Muscle layer of duodenum (tissue), 2 donors: Measurements from ENCODE around the gene COL27A1.

ENCODE experiments used
- H3K27ac ChIP-seq: one replicate; pipeline ENCODE4 v1.7.0; 2013; ENCODE audit warnings: mild to moderate bottlenecking, low read length
- H3K27me3 ChIP-seq: one replicate; pipeline ENCODE4 v1.7.0; 2013; ENCODE audit warnings: low read depth, mild to moderate bottlenecking, control low read depth, low read length
- H3K36me3 ChIP-seq, 2 donors: one replicate each; pipeline ENCODE4 v1.7.0; 2013; ENCODE audit warnings: low read length in 2 of 2, control low read depth in 1 of 2, mild to moderate bottlenecking in 1 of 2; ENCODE audit not compliant: insufficient read depth in 2 of 2, control insufficient read depth in 1 of 2
- H3K4me1 ChIP-seq, 2 donors: one replicate each; pipeline ENCODE4 v1.7.0; 2013; ENCODE audit warnings: low read length in 2 of 2, mild to moderate bottlenecking in 2 of 2, control low read depth in 1 of 2, moderate library complexity in 1 of 2; ENCODE audit not compliant: insufficient read depth in 2 of 2, control insufficient read depth in 1 of 2
- H3K4me3 ChIP-seq, 2 donors: one replicate each; pipeline ENCODE4 v1.7.0; 2013; ENCODE audit warnings: low read length in 2 of 2, low read depth in 1 of 2, mild to moderate bottlenecking in 1 of 2
- H3K9me3 ChIP-seq, 2 donors: one replicate each; pipeline ENCODE4 v1.7.0; 2013; ENCODE audit warnings: low read length in 2 of 2, control low read depth in 1 of 2, mild to moderate bottlenecking in 1 of 2; ENCODE audit not compliant: control insufficient read depth in 1 of 2
- donor health status: healthy.

COL27A1 gene

DNA sequence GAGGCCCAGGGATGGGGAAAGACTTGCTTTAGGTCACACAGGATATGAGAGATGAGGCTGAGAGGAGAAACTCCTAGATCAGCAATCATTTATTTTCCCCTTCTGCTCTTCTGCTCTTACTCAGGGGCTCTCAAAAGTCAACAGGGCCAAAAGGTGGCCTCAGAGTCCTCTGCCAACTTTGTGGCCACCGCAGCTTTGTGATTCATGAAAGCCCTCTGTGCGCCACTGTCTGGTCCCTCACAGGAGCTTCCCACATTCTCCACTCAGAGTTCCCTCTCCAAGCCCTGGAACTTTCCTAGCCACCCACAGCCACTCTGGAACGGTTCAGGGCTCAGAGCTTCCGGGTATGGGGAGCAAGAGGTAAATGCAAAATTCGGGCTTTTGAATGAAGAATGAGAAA is 82.4 kb downstream of the COL27A1 start:
- H3K4me1 ChIP-seq = peaks cover 4 to 6% of the 10 kb centered on the region in 2 donors
- H3K4me3 ChIP-seq = no peak overlapping the region
- no peaks in the 10 kb centered on the region for H3K9me3 ChIP-seq
- H3K27ac ChIP-seq = no peak overlapping the region
- H3K27me3 ChIP-seq = no peaks in the 10 kb centered on the region
- peaks cover 0 to 4% of the 10 kb centered on the region in 2 donors for H3K36me3 ChIP-seq

DNA sequence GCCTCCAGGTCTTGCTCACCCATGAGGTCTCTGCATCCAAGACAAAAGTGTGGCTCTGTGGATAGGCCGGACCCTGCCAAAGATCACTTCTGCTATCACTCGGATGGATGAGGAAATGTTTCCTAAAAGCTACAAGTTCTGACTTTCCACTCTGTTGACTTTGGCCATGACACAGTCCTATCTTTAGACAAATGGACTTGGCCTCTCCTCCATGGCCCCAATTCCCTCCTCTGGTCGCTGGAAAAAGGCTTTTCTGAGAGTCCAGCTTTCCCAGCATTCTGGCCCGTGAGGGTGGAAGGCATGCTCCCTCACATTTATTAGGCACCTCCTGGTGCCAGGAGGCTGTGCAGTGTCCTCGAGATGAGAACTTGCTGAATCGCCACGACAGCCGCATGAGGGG is 83.1 kb downstream of the COL27A1 start:
- Histone ChIP-seq H3K4me1 (peaks cover 4 to 6% of the 10 kb centered on the region in 2 donors), H3K36me3 (peaks cover 0 to 4% of the 10 kb centered on the region in 2 donors), H3K27me3 (no peaks in the 10 kb centered on the region), H3K4me3 (no peak overlapping the region), H3K9me3 (no peaks in the 10 kb centered on the region), H3K27ac (no peak overlapping the region)

DNA sequence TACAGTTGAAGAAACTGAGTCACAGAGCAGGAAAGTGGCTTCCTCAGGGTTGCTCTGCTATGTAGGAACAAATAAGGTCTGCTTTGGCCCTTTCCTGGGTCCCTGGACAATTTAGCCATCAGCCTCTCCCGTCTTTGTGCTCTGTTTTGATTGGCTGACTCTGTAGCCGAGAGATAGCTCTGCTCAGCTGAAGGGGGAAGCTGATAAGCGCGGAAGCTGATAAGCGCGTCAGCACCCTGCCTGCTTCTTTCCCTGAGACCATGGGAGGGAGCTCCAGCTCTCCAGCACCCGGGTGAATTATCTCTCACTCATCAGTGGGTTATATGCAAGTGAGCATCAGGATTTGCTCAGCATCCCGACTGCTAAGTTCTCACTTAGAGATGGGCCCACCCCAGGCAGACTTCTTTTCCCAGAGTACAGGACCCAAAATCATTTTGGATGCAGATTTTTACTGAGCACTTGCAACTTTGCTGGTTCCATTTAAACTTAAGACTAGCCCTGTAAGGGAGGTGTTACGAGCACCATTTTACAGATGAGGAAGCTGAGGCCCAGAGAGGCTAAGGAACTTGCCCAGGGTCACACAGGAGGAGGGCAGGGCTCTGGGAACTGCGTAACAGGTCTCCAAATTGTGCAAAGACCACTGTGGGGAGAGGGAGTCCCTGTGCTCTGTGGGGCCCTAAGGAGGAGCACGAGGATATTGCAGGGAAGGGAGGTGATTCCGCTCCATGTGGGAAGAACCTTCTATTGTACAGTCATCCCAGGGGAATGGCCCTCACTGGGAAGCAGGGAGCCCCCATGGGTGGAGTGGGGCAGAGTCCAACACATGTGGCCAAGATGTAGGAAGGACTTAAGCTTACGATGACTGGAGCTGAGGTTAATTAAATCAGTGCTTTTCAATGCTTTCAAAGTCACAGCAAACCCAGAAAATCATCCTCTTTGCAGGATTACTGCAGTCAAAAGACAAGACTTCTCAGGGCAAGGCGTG is 83.8 kb downstream of the COL27A1 start:
- Histone ChIP-seq H3K27me3 (no peaks in the 10 kb centered on the region), H3K4me3 (no peak overlapping the region), H3K27ac (no peak overlapping the region), H3K4me1 (peaks cover 4 to 6% of the 10 kb centered on the region in 2 donors), H3K36me3 (peaks cover 0 to 4% of the 10 kb centered on the region in 2 donors), H3K9me3 (no peaks in the 10 kb centered on the region)

DNA sequence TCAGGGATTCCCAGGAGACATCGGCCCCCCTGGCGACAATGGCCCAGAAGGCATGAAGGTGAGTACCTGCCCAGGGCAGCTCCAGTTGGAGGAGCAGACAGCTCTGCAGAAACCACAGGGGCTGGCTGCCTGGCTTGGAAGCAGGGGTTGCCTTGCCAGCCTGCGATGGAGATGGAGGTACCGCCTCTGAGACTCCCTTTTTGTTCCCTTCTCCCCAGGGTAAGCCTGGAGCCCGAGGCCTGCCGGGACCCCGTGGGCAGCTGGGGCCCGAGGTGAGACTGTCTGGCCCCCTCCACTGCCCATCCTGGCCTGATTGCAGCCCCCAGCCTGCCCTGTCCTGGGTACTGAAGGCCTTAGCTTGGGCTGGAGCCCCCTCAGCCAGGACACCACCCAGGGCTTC is 84.9 kb downstream of the COL27A1 start:
- no peaks in the 10 kb centered on the region for H3K27me3 ChIP-seq
- H3K36me3 ChIP-seq = peaks cover 0 to 4% of the 10 kb centered on the region in 2 donors
- H3K9me3 ChIP-seq = no peaks in the 10 kb centered on the region
- H3K27ac ChIP-seq = no peak overlapping the region
- H3K4me1 ChIP-seq = peaks cover 4 to 6% of the 10 kb centered on the region in 2 donors
- no peak overlapping the region for H3K4me3 ChIP-seq

DNA sequence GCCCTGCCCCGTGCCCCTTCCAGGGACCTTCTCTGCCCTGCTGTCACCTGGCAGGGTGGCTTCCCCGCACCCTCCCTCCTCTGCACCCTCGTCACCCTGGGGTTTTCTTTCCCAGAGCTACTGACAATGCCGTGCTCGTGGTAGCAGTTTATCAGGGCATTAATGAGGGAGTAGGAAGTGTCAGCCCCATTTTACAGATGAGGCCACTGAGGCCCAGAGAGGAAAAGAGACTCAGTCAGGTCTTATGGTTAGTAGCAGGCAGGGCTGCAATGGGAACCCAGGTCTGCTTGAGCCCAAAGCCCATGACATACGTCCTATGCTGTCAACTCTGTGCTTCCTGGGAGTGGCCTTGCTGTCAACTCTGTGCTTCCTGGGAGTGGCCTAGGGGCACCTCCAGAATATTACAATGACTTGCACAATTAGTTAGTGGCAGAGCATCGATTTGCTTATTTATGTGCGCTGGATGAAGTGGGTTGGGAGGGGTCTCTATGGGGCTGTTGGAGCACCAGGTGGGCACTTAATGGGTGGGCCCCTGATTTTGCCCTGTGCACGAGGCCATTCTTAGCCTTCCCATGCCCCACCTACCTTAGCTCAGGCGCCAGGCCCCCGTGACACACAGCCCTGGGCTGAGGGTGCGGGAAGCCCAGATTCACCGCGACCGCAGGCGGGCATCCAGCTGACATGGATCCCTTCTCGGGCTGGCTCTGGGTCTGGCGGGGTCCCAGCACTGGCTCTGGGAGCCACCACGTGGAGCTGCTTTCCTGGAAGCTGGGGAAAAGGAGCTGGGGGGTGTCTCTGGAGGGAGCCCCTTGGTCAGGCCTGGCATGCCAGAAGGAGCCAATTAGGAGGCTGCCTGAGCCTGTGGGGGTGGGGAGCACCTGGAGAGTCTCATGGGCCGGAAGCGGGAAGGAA is 85.6 kb downstream of the COL27A1 start:
- Histone ChIP-seq H3K4me1 (peaks cover 4 to 6% of the 10 kb centered on the region in 2 donors), H3K27ac (no peak overlapping the region), H3K27me3 (no peaks in the 10 kb centered on the region), H3K4me3 (no peak overlapping the region), H3K36me3 (peaks cover 0 to 4% of the 10 kb centered on the region in 2 donors), H3K9me3 (no peaks in the 10 kb centered on the region)

DNA sequence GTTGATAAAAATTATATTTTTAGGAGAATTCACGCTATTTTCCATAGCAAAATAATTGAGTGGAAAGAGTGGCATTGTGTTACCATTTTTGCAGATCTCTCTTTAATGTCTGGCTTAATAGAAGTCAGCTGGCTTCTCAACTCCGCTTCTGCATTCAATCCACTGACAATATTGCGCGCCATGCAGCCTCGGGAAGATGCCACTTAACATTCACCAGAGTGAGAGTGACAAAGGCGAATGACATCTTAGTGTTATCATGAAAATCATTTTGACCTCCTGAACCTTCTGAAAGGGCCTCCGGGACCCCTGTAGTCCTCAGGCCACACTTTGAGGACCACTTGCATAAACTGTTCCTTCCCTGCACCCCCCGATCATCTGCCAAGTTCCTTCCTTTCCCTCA is 87.5 kb downstream of the COL27A1 start:
- Histone ChIP-seq H3K27me3 (no peaks in the 10 kb centered on the region), H3K9me3 (no peaks in the 10 kb centered on the region), H3K36me3 (peaks cover 0 to 4% of the 10 kb centered on the region in 2 donors), H3K27ac (no peak overlapping the region), H3K4me1 (peaks cover 4 to 6% of the 10 kb centered on the region in 2 donors), H3K4me3 (no peak overlapping the region)

DNA sequence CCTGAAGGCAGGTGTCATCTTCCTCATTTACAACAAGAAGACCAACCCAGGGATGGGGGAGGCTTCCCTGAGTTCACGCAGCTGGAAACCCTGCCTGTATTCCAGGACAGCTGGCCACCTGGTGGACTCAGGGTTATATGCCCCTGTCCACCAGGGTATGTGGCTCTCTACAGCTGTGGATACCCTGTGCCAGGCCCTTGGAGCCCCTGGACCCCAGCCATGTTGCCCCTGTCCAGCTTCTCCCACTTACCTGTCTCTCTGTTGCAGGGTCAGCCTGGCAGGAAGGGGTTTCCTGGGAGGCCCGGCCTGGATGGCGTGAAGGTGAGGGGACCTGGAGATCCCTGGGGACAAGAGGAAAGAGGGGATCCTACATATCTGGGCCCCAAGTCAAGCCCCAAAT is 87.9 kb downstream of the COL27A1 start:
- H3K36me3 ChIP-seq = peaks cover 0 to 4% of the 10 kb centered on the region in 2 donors
- H3K27ac ChIP-seq = no peak overlapping the region
- no peak overlapping the region for H3K4me3 ChIP-seq
- peaks cover 4 to 9% of the 10 kb centered on the region in 2 donors for H3K4me1 ChIP-seq
- no peaks in the 10 kb centered on the region for H3K9me3 ChIP-seq
- H3K27me3 ChIP-seq = no peaks in the 10 kb centered on the region

DNA sequence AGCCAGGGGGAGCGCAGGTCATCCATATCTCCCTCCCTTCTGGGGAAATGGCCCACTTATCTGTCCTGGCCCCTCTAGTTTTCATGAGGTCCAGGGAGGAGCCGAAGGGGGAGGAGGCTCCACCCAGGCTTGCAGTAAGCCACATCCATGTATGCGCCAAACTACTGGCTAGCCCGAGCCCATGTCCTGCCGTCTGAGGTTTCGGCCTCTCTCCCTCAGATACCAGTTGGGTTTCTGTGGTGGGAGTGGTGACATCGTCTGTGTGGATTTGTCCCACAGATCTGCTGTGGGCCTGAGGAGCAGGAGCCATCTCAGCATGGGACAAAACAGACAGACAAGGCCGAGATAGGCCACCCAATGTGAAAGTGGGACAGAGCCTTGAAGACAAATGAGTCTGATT is 89.2 kb downstream of the COL27A1 start:
- H3K36me3 ChIP-seq = peaks cover 0 to 4% of the 10 kb centered on the region in 2 donors
- no peaks in the 10 kb centered on the region for H3K27me3 ChIP-seq
- no peaks in the 10 kb centered on the region for H3K9me3 ChIP-seq
- H3K4me3 ChIP-seq = no peak overlapping the region
- no peak overlapping the region for H3K27ac ChIP-seq
- H3K4me1 ChIP-seq = peaks cover under 1 to 14% of the 10 kb centered on the region in 2 donors

DNA sequence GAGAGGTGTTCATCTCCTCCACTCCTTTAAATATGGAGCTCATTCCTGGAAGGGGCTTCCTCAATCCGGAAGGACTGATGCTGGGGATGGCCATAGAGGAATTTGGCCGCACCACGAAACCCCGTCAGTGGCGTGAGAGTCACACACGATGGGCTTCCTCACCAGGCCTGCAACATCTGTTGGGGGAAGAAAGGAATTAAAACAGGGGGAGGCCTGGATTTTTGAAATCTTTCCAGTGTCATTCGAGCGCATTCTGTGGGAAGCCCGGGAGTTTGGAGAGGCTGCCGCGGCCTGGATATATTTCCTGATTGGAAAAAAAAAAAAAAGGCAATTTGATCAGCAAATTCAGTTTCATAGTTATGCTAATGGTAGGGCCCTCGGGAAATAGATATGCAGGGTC is 91.2 kb downstream of the COL27A1 start:
- Histone ChIP-seq H3K27me3 (no peaks in the 10 kb centered on the region), H3K9me3 (no peaks in the 10 kb centered on the region), H3K36me3 (no peaks in the 10 kb centered on the region), H3K4me1 (peaks cover 4 to 23% of the 10 kb centered on the region in 2 donors), H3K4me3 (no peak overlapping the region), H3K27ac (no peak overlapping the region)

DNA sequence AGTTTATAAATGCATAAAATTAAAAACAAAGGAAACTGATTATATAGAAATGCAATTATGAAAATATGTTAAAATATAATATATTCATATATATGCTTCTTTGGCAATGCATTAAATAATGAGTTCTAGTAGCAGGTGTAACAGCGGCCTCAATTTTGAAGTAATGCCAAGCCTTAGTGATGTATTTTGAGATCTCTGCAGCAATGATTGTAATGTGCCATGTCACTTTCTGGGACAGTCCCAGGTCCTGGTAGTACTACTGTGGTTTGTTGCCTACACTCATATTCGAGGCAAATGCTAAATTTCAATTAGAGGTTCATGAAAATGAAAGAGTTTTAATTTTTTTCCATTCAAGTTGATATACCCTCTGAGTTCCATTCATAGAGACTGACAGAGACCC is 91.7 kb downstream of the COL27A1 start:
- Histone ChIP-seq H3K27ac (no peak overlapping the region), H3K36me3 (no peaks in the 10 kb centered on the region), H3K27me3 (no peaks in the 10 kb centered on the region), H3K9me3 (no peaks in the 10 kb centered on the region), H3K4me3 (no peak overlapping the region), H3K4me1 (peaks cover 4 to 23% of the 10 kb centered on the region in 2 donors)

DNA sequence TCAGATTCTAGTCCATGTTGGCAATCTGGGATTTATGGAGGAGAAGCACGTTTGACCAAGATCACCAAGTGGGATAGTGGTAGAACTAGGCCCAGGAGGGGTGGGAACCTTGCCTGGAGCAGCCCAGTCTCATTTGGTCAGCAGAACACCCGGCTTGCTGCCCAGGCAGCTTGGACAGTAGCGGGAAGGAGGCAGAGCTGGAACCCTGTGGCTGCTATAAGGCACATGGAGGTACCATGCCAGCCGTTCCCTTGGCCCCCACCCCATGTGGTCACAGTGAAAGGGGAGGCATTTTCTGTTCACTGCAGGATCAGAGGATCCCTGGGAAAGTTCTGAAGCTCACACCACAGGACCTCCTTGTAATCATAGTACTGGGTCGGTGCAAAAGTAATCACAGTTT is 92.2 kb downstream of the COL27A1 start:
- H3K27me3 ChIP-seq = no peaks in the 10 kb centered on the region
- no peaks in the 10 kb centered on the region for H3K9me3 ChIP-seq
- H3K4me1 ChIP-seq = peaks cover 4 to 23% of the 10 kb centered on the region in 2 donors
- H3K4me3 ChIP-seq = no peak overlapping the region
- peaks cover 0 to 2% of the 10 kb centered on the region in 2 donors for H3K36me3 ChIP-seq
- no peak overlapping the region for H3K27ac ChIP-seq
